Measurements from ENCODE around the gene HAP1. TPM values are rescaled to one million over a fixed set of nuclear protein-coding genes. Genes with fewer than 3 reads are reported as not detected.
A peak's percentile ranks its signal among the peaks of the same experiment; 100 is the strongest.
"Not testable (repeated sequence)": the region's sequence is repeated elsewhere in the genome, so short reads cannot be mapped to it uniquely, and the experiment has no call there.

HAP1 gene
- total RNA-seq, 1 donor from 2014 or later = 0.13 TPM

DNA sequence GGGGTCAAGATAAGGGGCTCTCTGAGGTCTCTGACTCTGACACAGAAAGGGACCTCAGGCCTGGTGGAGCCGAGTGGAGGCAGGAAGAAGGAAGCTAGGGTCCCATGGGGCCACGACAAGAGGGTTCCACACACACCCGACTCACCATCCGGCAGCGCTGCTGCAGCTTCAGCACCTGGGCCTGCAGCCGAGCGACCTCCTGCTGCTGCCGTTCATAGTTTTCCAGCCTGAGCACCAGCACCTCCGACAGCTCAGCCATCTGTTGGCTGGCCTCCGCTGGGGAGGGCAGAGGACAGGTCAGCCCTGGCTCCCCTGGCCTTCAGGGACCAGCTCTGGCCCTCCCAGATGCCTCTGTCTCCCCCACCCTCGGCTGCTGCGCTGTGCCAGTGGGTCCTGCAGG lies 6.4 kb downstream of the HAP1 start:
- no peak for DNase-seq (ENCODE audit: low read depth in 2 of 2)

GRCh38 chr17:41725134-41725533 lies 9.3 kb downstream of the HAP1 start:
- no peak for DNase-seq (ENCODE audit: low read depth in 2 of 2)

GRCh38 chr17:41724476-41725050 lies 9.9 kb downstream of the HAP1 start:
- DNase-seq (ENCODE audit: low read depth in 2 of 2) = no peak

- no peak for DNase-seq (ENCODE audit: low read depth in 2 of 2)
Observed at GRCh38 chr17:41723801-41724475, 10.5 kb downstream of the HAP1 start.

DNA sequence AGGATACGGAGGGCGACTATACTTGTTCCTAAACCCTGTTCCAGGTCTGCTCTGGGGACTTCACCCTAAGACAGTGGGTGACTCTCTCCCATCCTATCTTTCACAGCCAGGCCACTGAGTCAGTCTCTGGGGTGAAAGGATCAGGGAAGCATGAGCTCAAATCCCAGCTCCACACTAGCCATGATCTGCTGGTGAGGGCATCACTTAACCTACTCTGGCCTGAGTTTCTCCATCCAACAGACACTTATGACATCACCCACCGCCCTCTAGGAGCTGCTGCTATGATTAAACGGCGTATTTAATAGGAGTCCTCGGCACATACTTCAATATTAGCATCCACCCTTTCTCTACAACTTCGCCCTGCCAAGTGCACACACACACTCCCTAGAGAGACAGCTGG lies 12.2 kb downstream of the HAP1 start:
- DNase-seq (ENCODE audit: low read depth in 2 of 2) = no peak

GRCh38 chr17:41718287-41718645 lies 16.2 kb downstream of the HAP1 start:
- DNase-seq (ENCODE audit: low read depth in 2 of 2) = no peak

DNA sequence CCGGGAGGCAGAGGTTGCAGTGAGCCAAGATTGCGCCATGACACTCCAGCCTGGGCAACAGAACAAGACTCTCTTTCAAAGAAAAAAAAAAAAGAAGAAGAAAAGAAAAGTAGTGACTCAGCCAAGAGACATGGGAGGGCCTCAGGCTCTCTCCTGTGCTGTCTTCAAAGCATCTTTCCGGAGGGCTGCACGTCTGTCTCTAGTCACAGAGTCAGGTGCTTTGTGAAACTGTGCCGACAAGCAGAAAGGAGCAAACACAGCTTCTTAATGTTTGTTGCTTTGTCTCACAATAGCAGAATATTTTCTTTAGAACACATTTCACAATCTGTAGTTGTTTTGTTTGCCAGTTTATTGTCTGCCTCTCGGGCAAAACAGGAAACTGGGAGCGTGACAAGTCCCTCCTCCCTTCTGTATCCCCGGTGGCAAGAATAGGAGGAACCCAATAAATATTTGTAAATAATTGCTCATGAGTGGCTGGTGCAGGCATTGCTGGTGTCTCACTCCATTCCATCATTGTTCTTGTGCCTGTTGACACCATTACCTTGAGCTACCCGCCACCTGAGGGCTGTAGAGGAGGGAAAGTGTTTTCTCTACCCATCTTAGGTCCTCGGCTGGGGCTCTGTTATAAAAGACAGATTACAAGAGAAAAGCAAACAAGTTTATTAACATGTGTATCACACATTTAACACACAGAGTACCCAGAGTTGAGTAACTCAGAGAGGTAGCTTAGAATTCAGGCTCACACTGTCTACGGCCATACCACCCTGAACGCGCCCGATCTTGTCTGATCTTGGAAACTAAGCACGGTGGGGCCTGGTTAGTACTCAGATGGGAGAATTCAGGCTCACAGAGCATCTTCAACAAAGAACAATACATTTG lies 16.8 kb downstream of the HAP1 start:
- no peak for DNase-seq (ENCODE audit: low read depth in 2 of 2)

DNA sequence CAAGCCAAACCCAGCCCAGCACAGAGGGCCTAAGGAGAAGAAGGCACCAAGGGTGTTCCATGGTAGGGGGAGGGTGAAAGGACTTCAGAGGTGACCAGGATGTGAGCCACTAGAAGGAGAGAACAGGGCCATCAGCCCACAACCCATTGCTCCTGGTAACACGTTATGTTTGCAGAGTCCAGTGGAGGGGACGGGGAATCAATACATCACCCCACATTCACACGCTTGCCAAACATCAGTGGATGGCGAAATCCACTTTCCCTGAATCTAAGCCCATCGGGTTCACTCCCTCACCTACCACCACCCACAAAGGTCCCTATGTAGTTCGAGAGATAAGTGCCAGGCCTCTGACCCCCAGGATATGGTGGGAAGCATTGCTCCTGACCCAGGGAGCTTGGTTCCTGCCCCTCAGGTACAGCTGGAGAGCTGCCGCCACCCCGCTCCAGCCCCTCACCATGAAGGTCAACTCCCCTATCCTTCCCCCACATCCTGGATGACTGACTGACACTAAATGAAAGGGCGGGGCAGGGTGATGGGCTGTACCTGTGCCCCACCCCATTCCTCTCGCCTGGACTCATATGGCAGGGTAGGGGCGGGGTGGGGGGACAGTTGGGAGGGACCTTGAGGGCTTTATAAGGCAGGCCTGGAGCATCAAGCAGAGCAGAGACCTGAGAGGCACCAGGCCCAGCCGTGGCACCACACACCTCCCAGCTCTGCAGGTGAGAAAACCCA lies 22.6 kb downstream of the HAP1 start, which contains the start of gene GAST:
Gene GAST, plus strand, starts transcription at position 663 of the 732 bp plus-strand sequence. CDS start 3,106 bp downstream, outside the sequence.
- no peak for DNase-seq (ENCODE audit: low read depth in 2 of 2)

GRCh38 chr17:41710472-41711090 lies 23.9 kb downstream of the HAP1 start:
- DNase-seq (ENCODE audit: low read depth in 2 of 2) = peak in 1 of 2 donors; percentile 59

GRCh38 chr17:41707803-41708669 lies 26.4 kb downstream of the HAP1 start:
- DNase-seq (ENCODE audit: low read depth in 2 of 2) = no peak

DNA sequence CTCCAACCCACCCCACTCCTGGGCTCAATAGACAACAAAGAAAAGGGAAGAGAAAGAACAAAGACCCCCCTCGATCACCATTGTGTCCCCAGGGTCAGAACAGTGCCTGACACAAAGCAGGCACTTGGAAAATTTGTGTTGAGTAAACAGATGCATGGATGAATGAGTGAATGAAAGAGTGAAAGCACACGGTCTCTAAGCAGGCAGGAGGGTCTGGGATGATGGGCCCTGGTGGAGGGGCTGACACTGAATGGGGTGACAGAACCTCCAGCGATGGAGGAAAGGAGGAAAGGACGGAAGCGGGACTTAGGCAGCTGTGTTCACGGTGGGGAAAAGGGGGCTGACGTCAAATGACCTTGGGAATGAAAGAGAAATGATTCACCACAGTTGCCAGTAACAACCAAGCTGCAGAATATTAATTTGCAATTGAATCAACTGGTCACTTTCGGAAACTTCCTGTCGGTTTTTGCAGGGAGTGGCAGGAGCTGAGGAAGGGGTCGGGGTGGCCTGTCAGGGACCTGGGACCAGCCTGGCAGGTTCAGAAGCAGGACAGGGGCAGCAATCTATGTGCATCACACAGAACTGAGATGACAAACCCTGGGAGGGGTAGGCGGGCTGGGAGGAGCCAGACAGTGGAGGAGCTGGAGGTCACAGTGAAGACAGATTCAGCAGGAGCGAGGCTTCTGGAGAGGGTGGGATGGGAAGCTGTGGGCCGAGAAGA lies 29.0 kb downstream of the HAP1 start:
- peak in 1 of 2 donors; percentile 39 for DNase-seq (ENCODE audit: low read depth in 2 of 2)

DNA sequence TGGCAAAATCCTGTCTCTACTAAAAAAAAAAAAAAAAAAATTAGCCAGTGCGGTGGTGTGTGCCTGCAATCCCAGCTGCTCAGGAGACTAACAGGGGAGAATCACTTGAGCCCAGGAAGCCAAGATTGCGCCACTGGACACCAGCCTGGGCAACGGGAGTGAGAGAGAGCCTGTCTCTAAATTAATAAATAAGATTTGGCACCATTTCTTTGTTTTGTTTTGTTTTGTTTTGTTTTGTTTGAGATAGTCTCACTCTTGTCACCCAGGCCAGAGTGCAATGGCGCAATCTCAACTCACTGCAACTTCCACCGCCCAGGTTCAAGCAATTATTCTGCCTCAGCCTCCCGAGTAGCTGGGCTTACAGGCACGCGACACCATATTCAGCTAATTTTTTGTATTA lies 31.7 kb downstream of the HAP1 start:
- no peak for DNase-seq (ENCODE audit: low read depth in 2 of 2)

GRCh38 chr17:41700843-41701242 lies 33.6 kb downstream of the HAP1 start:
- DNase-seq (ENCODE audit: low read depth in 2 of 2) = not testable (repeated sequence)

GRCh38 chr17:41697122-41697962 lies 37.1 kb downstream of the HAP1 start:
- peak; percentile 32 to 36 for DNase-seq (ENCODE audit: low read depth in 2 of 2)

- DNase-seq (ENCODE audit: low read depth in 2 of 2) = peak; percentile 55 to 75
Observed at GRCh38 chr17:41695954-41696757, 38.3 kb downstream of the HAP1 start.

- no peak for DNase-seq (ENCODE audit: low read depth in 2 of 2)
Observed at GRCh38 chr17:41695134-41695661, 39.2 kb downstream of the HAP1 start.

DNA sequence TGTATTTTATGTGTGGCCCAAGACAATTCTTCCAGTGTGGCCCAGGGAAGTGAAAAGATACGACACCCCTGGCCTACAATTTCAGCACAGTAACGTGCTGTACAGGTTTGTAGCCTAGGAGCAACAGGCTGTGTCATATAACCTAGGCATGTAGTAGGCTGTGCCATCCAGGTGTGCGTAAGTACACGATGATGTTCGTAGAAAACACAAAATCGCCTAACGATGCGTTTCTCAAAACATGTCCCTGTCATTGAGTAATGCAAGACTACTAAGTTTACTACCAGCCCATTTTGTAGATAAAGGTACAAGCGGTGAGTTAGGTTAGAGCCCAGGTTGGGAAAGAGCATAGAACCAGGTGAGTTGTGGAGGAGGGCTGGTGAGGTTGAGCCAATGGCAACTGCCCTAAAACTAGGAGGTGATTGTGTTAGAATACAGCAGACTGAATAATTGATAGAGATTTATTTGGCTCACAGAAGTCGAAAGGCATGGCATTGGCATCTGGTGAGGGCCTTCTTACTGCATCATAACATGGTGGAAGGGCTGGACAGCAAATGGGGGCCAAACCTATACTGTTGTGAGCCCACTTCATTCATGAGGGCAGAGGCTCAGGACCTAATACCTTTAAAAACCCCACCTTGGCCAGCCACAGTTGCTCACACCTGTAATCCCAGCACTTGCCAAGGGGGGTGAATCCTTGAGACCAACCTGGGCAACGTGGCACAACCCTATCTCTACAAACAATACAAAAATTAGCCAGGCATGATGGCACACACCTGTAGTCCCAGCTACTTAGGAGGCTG lies 41.5 kb downstream of the HAP1 start:
- DNase-seq (ENCODE audit: low read depth in 2 of 2) = no peak
